H1 (cell line): ENCODE measurements around the gene DGUOK.

ENCODE experiments used
- ASH2L ChIP-seq: fragments of 200-600, 300-600 bp; sonication (generic); IDR thresholded peaks from one replicate; pipeline ENCODE4 v1.7.1; 2017; ENCODE audit warnings: low read length
- CTBP2 ChIP-seq: IDR thresholded peaks from 2 replicates; pipeline ENCODE4 v1.7.0; 2011; ENCODE audit warnings: borderline replicate concordance, mild to moderate bottlenecking, moderate library complexity, mixed read lengths, low read length; ENCODE audit not compliant: insufficient read depth, insufficient read length
- CTCF ChIP-seq, 3 experiments: IDR thresholded peaks; 1 replicate in 2 of 3; 2 replicates in 1 of 3; pipeline versions ENCODE4 v1.5.1 to v1.6.1; 2011; ENCODE audit warnings: low read length in 3 of 3, mild to moderate bottlenecking in 3 of 3, inconsistent platforms in 2 of 3, low read depth in 1 of 3, moderate library complexity in 1 of 3; ENCODE audit not compliant: insufficient read depth in 1 of 3; ENCODE audit errors: control extremely low read depth in 1 of 3
- EP300 ChIP-seq, 2 experiments: IDR thresholded peaks; 1 replicate in 1 of 2; 2 replicates in 1 of 2; pipeline ENCODE4 v1.6.1; 2011 to 2012; ENCODE audit warnings: low read depth in 2 of 2, low read length in 2 of 2, mild to moderate bottlenecking in 2 of 2, borderline replicate concordance in 1 of 2, inconsistent platforms in 1 of 2, moderate library complexity in 1 of 2
- EZH2 ChIP-seq: fragments of 200-600 bp; sonication (generic); IDR thresholded peaks from 2 replicates; pipeline ENCODE4 v1.7.1; 2012; ENCODE audit warnings: low read depth, mild to moderate bottlenecking, moderate library complexity, low read length, inconsistent platforms; ENCODE audit not compliant: severe bottlenecking
- MAX ChIP-seq: IDR thresholded peaks from 2 replicates; pipeline ENCODE4 v1.6.1; 2012; ENCODE audit warnings: inconsistent platforms
- NRF1 ChIP-seq: IDR thresholded peaks from 2 replicates; pipeline ENCODE4 v1.6.1; 2011; ENCODE audit warnings: mild to moderate bottlenecking, low read depth, low read length, improper control_type of control experiment
- POLR2A ChIP-seq, 2 experiments: IDR thresholded peaks; 1 replicate in 1 of 2; 2 replicates in 1 of 2; pipeline ENCODE4 v1.6.1; 2011; ENCODE audit warnings: low read depth in 2 of 2, low read length in 2 of 2, mild to moderate bottlenecking in 2 of 2; ENCODE audit errors: control extremely low read depth in 1 of 2
- RXRA ChIP-seq: IDR thresholded peaks from 2 replicates; pipeline ENCODE4 v1.6.1; 2011; ENCODE audit warnings: low read depth, mild to moderate bottlenecking, low read length, moderate library complexity; ENCODE audit not compliant: insufficient read depth
- SP1 ChIP-seq: IDR thresholded peaks from 2 replicates; pipeline ENCODE4 v1.6.1; 2011; ENCODE audit warnings: low read depth, low read length
- USF2 ChIP-seq: IDR thresholded peaks from 2 replicates; pipeline ENCODE4 v1.6.1; 2011; ENCODE audit warnings: low read length, improper control_type of control experiment

GRCh38 chr2:73975731-73976130 lies 49.1 kb downstream of the DGUOK start:
- no peak for TF ChIP-seq CTCF (IDR thresholded peaks at IDR 0.05; ENCODE audit: control extremely low read depth in 1 of 3, insufficient read depth in 1 of 3, low read depth in 1 of 3, low read length in 3 of 3)
- no peak for TF ChIP-seq EZH2
- no peak for TF ChIP-seq EP300 (IDR thresholded peaks at IDR 0.05; ENCODE audit: borderline replicate concordance in 1 of 2, low read depth in 2 of 2, low read length in 2 of 2)
- no peak for TF ChIP-seq MAX
- no peak for TF ChIP-seq SP1
- TF ChIP-seq POLR2A (IDR thresholded peaks at IDR 0.05; ENCODE audit: control extremely low read depth in 1 of 2, low read depth in 2 of 2, low read length in 2 of 2) = no peak
- TF ChIP-seq NRF1 = no peak
- no peak for TF ChIP-seq RXRA
- no peak for TF ChIP-seq CTBP2
- no peak for TF ChIP-seq USF2
- TF ChIP-seq ASH2L = no peak
